Measurements from ENCODE around the gene CMSS1. TPM values are rescaled to one million over a fixed set of nuclear protein-coding genes. Genes with fewer than 3 reads are reported as not detected.

The CMSS1 gene
- total RNA-seq, 2 experiments from 2014 or later: 42.1 to 42.6 TPM

- Mint-ChIP-seq H3K4me3 (no peak overlapping the region), H3K27ac (no peak overlapping the region), H3K4me1 (ENCODE audit: low read depth) (peaks cover 37% of the 10 kb centered on the region), H3K9me3 (ENCODE audit: insufficient read depth) (peaks cover 16% of the 10 kb centered on the region), H3K36me3 (ENCODE audit: low read depth) (peaks cover 52% of the 10 kb centered on the region), H3K27me3 (ENCODE audit: low read depth) (peaks cover 5% of the 10 kb centered on the region)
- ATAC-seq (no peak), DNase-seq (no peak)
- CTCF ChIA-PET: no interaction called here
- POLR2A ChIA-PET: no interaction called here
Observed at GRCh38 chr3:100141586-100141985, 323.9 kb downstream of the CMSS1 start.

GRCh38 chr3:100144255-100144866 is 326.7 kb downstream of the CMSS1 start:
- Mint-ChIP-seq H3K27me3 (ENCODE audit: low read depth) (peaks cover 5% of the 10 kb centered on the region), H3K27ac (peak overlapping the region; percentile 69), H3K36me3 (ENCODE audit: low read depth) (peaks cover 60% of the 10 kb centered on the region), H3K4me1 (ENCODE audit: low read depth) (peaks cover 38% of the 10 kb centered on the region), H3K9me3 (ENCODE audit: insufficient read depth) (peaks cover 20% of the 10 kb centered on the region), H3K4me3 (peak overlapping the region; percentile 15)
- POLR2A ChIA-PET: interaction anchor here (0.9 kb wide), 1 partner anchor 67 kb away, joined by 3 read pairs; no protein-coding TSS in a partner anchor
- DNase-seq (peak; percentile 59), ATAC-seq (peak; percentile 96)
- CTCF ChIA-PET: interaction anchor here (0.8 to 1.1 kb wide), 3 partner anchors 13 to 76 kb away, joined by 3 read pairs; no protein-coding TSS in a partner anchor

GRCh38 chr3:100149130-100149529 is 331.5 kb downstream of the CMSS1 start:
- Mint-ChIP-seq H3K36me3 (ENCODE audit: low read depth) (peaks cover 66% of the 10 kb centered on the region), H3K27ac (no peak overlapping the region), H3K4me3 (no peak overlapping the region), H3K27me3 (ENCODE audit: low read depth) (peaks cover 5% of the 10 kb centered on the region), H3K9me3 (ENCODE audit: insufficient read depth) (peaks cover 8% of the 10 kb centered on the region), H3K4me1 (ENCODE audit: low read depth) (peaks cover 38% of the 10 kb centered on the region)
- ChIA-PET POLR2A (no interaction called here), CTCF (no interaction called here)
- DNase-seq (no peak), ATAC-seq (no peak)

GRCh38 chr3:100149713-100150415 is 332.2 kb downstream of the CMSS1 start:
- ATAC-seq: no peak
- ChIA-PET POLR2A (no interaction called here), CTCF (no interaction called here)
- H3K4me1 Mint-ChIP-seq (ENCODE audit: low read depth): peaks cover 30% of the 10 kb centered on the region
- no peak overlapping the region for H3K27ac Mint-ChIP-seq
- H3K36me3 Mint-ChIP-seq (ENCODE audit: low read depth): peaks cover 64% of the 10 kb centered on the region
- H3K9me3 Mint-ChIP-seq (ENCODE audit: insufficient read depth): peaks cover 9% of the 10 kb centered on the region
- no peak for DNase-seq
- H3K4me3 Mint-ChIP-seq: no peak overlapping the region
- peaks cover 5% of the 10 kb centered on the region for H3K27me3 Mint-ChIP-seq (ENCODE audit: low read depth)

GRCh38 chr3:100150473-100150872 is 332.8 kb downstream of the CMSS1 start:
- Mint-ChIP-seq H3K27ac (no peak overlapping the region), H3K4me1 (ENCODE audit: low read depth) (peaks cover 25% of the 10 kb centered on the region), H3K9me3 (ENCODE audit: insufficient read depth) (peaks cover 15% of the 10 kb centered on the region), H3K27me3 (ENCODE audit: low read depth) (peaks cover 3% of the 10 kb centered on the region), H3K4me3 (no peak overlapping the region), H3K36me3 (ENCODE audit: low read depth) (peaks cover 68% of the 10 kb centered on the region)
- ChIA-PET CTCF (no interaction called here), POLR2A (no interaction called here)
- no peak for ATAC-seq
- DNase-seq: no peak

- peaks cover 16% of the 10 kb centered on the region for H3K9me3 Mint-ChIP-seq (ENCODE audit: insufficient read depth)
- ATAC-seq (no peak), DNase-seq (no peak)
- ChIA-PET CTCF (interaction anchor here (1.6 kb wide), 1 partner anchor 82 kb away, joined by 6 read pairs; no protein-coding TSS in a partner anchor), POLR2A (no interaction called here)
- peaks cover 20% of the 10 kb centered on the region for H3K4me1 Mint-ChIP-seq (ENCODE audit: low read depth)
- H3K4me3 Mint-ChIP-seq: no peak overlapping the region
- no peak overlapping the region for H3K27ac Mint-ChIP-seq
- H3K27me3 Mint-ChIP-seq (ENCODE audit: low read depth): no peaks in the 10 kb centered on the region
- H3K36me3 Mint-ChIP-seq (ENCODE audit: low read depth): peaks cover 65% of the 10 kb centered on the region
Observed at GRCh38 chr3:100151024-100151707, 333.5 kb downstream of the CMSS1 start.

- peaks cover 20% of the 10 kb centered on the region for H3K9me3 Mint-ChIP-seq (ENCODE audit: insufficient read depth)
- H3K27me3 Mint-ChIP-seq (ENCODE audit: low read depth): no peaks in the 10 kb centered on the region
- H3K36me3 Mint-ChIP-seq (ENCODE audit: low read depth): peaks cover 63% of the 10 kb centered on the region
- ChIA-PET CTCF (interaction anchor here (1.3 to 1.4 kb wide), 2 partner anchors 8 to 322 kb away, joined by 3 to 4 read pairs; no protein-coding TSS in a partner anchor), POLR2A (interaction anchor here (0.6 kb wide), 1 partner anchor 265 kb away, joined by 3 read pairs; no protein-coding TSS in a partner anchor)
- peaks cover 9% of the 10 kb centered on the region for H3K4me1 Mint-ChIP-seq (ENCODE audit: low read depth)
- no peak overlapping the region for H3K27ac Mint-ChIP-seq
- no peak for ATAC-seq
- DNase-seq: no peak
- no peak overlapping the region for H3K4me3 Mint-ChIP-seq
Observed at GRCh38 chr3:100154171-100154570, 336.5 kb downstream of the CMSS1 start.

GRCh38 chr3:100155128-100155527 is 337.5 kb downstream of the CMSS1 start:
- H3K27ac Mint-ChIP-seq: no peak overlapping the region
- no peaks in the 10 kb centered on the region for H3K4me1 Mint-ChIP-seq (ENCODE audit: low read depth)
- H3K36me3 Mint-ChIP-seq (ENCODE audit: low read depth): peaks cover 57% of the 10 kb centered on the region
- no peak overlapping the region for H3K4me3 Mint-ChIP-seq
- CTCF ChIA-PET: interaction anchor here (1.4 kb wide), 1 partner anchor 323 kb away, joined by 4 read pairs; no protein-coding TSS in a partner anchor
- POLR2A ChIA-PET: interaction anchor here (0.6 kb wide), 1 partner anchor 266 kb away, joined by 3 read pairs; no protein-coding TSS in a partner anchor
- DNase-seq (no peak), ATAC-seq (no peak)
- peaks cover 20% of the 10 kb centered on the region for H3K9me3 Mint-ChIP-seq (ENCODE audit: insufficient read depth)
- H3K27me3 Mint-ChIP-seq (ENCODE audit: low read depth): no peaks in the 10 kb centered on the region

- no peak for ATAC-seq
- H3K9me3 Mint-ChIP-seq (ENCODE audit: insufficient read depth): peaks cover 20% of the 10 kb centered on the region
- no peaks in the 10 kb centered on the region for H3K4me1 Mint-ChIP-seq (ENCODE audit: low read depth)
- ChIA-PET POLR2A (interaction anchor here (0.6 kb wide), 1 partner anchor 324 kb away, joined by 3 read pairs; no protein-coding TSS in a partner anchor), CTCF (interaction anchor here (1.4 kb wide), 1 partner anchor 324 kb away, joined by 4 read pairs; no protein-coding TSS in a partner anchor)
- peaks cover 58% of the 10 kb centered on the region for H3K36me3 Mint-ChIP-seq (ENCODE audit: low read depth)
- DNase-seq: no peak
- no peaks in the 10 kb centered on the region for H3K27me3 Mint-ChIP-seq (ENCODE audit: low read depth)
- H3K4me3 Mint-ChIP-seq: no peak overlapping the region
- H3K27ac Mint-ChIP-seq: no peak overlapping the region
Observed at GRCh38 chr3:100155590-100155989, 337.9 kb downstream of the CMSS1 start.

- ATAC-seq: no peak
- H3K9me3 Mint-ChIP-seq (ENCODE audit: insufficient read depth): peaks cover 20% of the 10 kb centered on the region
- no peak overlapping the region for H3K27ac Mint-ChIP-seq
- H3K4me3 Mint-ChIP-seq: no peak overlapping the region
- DNase-seq: no peak
- H3K36me3 Mint-ChIP-seq (ENCODE audit: low read depth): peaks cover 59% of the 10 kb centered on the region
- ChIA-PET CTCF (interaction anchor here (1.3 kb wide), 1 partner anchor 89 kb away, joined by 3 read pairs; no protein-coding TSS in a partner anchor), POLR2A (no interaction called here)
- no peaks in the 10 kb centered on the region for H3K4me1 Mint-ChIP-seq (ENCODE audit: low read depth)
- H3K27me3 Mint-ChIP-seq (ENCODE audit: low read depth): no peaks in the 10 kb centered on the region
Observed at GRCh38 chr3:100157685-100158084, 340.0 kb downstream of the CMSS1 start.

GRCh38 chr3:100158918-100159330 is 341.3 kb downstream of the CMSS1 start:
- ATAC-seq: no peak
- DNase-seq: no peak
- CTCF ChIA-PET: interaction anchor here (1.2 to 1.4 kb wide), 3 partner anchors 17 to 95 kb away, joined by 3 to 4 read pairs (median 3); no protein-coding TSS in a partner anchor
- H3K4me3 Mint-ChIP-seq: no peak overlapping the region
- no peak overlapping the region for H3K27ac Mint-ChIP-seq
- no peaks in the 10 kb centered on the region for H3K4me1 Mint-ChIP-seq (ENCODE audit: low read depth)
- POLR2A ChIA-PET: no interaction called here
- peaks cover 55% of the 10 kb centered on the region for H3K36me3 Mint-ChIP-seq (ENCODE audit: low read depth)
- H3K27me3 Mint-ChIP-seq (ENCODE audit: low read depth): no peaks in the 10 kb centered on the region
- peaks cover 20% of the 10 kb centered on the region for H3K9me3 Mint-ChIP-seq (ENCODE audit: insufficient read depth)
